HEK293 (cell line): ENCODE results near the gene TUBGCP3.

Source experiments
- CTCF ChIA-PET: fragments of 350-600 bp; formaldehyde crosslinking; extraction: SDS; loops from one replicate; lab custom pipeline; 2021; ENCODE audit warnings: antibody characterized with exemption; lab: Yijun Ruan, JAX
- POLR2A ChIA-PET: fragments of 300-600 bp; formaldehyde crosslinking; extraction: SDS; loops from one replicate; lab custom pipeline; 2020; ENCODE audit warnings: antibody characterized with exemption, inconsistent platforms; lab: Yijun Ruan, JAX
- H3K27ac ChIP-seq: fragments of 200-500 bp; sonication (Bioruptor generic); 2 replicates; pipeline ENCODE4 v1.5.1; 2014; ENCODE audit warnings: low read depth, low read length, control low read depth, inconsistent platforms; ENCODE audit errors: extremely low read depth
- H3K36me3 ChIP-seq, 2 experiments: fragments of 200-500 bp in 1 of 2; sonication (Bioruptor generic) in 1 of 2; 1 replicate in 1 of 2; 2 replicates in 1 of 2; pipeline ENCODE4 v1.5.1; 2014 to 2017; ENCODE audit warnings: inconsistent platforms in 2 of 2, low read length in 2 of 2; ENCODE audit not compliant: control insufficient read depth in 2 of 2, insufficient read depth in 1 of 2
- H3K4me1 ChIP-seq: fragments of 200-500 bp; sonication (Bioruptor generic); 2 replicates; pipeline ENCODE4 v1.5.1; 2014; ENCODE audit warnings: mild to moderate bottlenecking, low read length, inconsistent platforms; ENCODE audit not compliant: control insufficient read depth, insufficient read depth
- H3K4me3 ChIP-seq: 2 replicates; pipeline ENCODE4 v1.5.1; 2011; ENCODE audit warnings: low read depth, mild to moderate bottlenecking, control low read depth, low read length, moderate library complexity
- H3K9me3 ChIP-seq: fragments of 200-500 bp; sonication (Bioruptor generic); 2 replicates; pipeline ENCODE4 v1.5.1; 2014; ENCODE audit warnings: low read depth, low read length, inconsistent platforms; ENCODE audit not compliant: control insufficient read depth, insufficient read depth
- ELK4 ChIP-seq: IDR thresholded peaks from 2 replicates; pipeline ENCODE4 v1.6.1; 2011; ENCODE audit warnings: mild to moderate bottlenecking, low read depth, low read length, borderline replicate concordance
- FEZF1 ChIP-seq: fragments of 450-650 bp; formaldehyde crosslinking; IDR thresholded peaks from 2 replicates; pipeline ENCODE4 v1.5.1; 2016; ENCODE audit warnings: missing biosample characterization, missing genetic modification characterization
- MYNN ChIP-seq: fragments of 450-650 bp; formaldehyde crosslinking; IDR thresholded peaks from 2 replicates; pipeline ENCODE4 v1.5.1; 2016; ENCODE audit warnings: missing biosample characterization, missing genetic modification characterization, borderline replicate concordance
- OSR2 ChIP-seq: fragments of 450-650 bp; formaldehyde crosslinking; IDR thresholded peaks from 2 replicates; pipeline ENCODE4 v1.5.1; 2016; ENCODE audit warnings: missing biosample characterization, missing genetic modification characterization
- PRDM2 ChIP-seq: fragments of 450-650 bp; formaldehyde crosslinking; IDR thresholded peaks from 2 replicates; pipeline ENCODE4 v1.5.1; 2016; ENCODE audit warnings: missing biosample characterization, missing genetic modification characterization, borderline replicate concordance
- TCF7L2 ChIP-seq: IDR thresholded peaks from 2 replicates; pipeline ENCODE4 v1.6.1; 2011; ENCODE audit warnings: low read depth, mild to moderate bottlenecking, inconsistent platforms, low read length, moderate library complexity, borderline replicate concordance
- WT1 ChIP-seq: fragments of 450-650 bp; formaldehyde crosslinking; IDR thresholded peaks from 2 replicates; pipeline ENCODE4 v1.5.1; 2016; ENCODE audit warnings: missing biosample characterization, missing genetic modification characterization
- ZBTB44 ChIP-seq: fragments of 450-650 bp; IDR thresholded peaks from 2 replicates; pipeline ENCODE4 v1.5.1; 2018; ENCODE audit warnings: missing biosample characterization, mild to moderate bottlenecking, missing genetic modification characterization
- ZEB2 ChIP-seq: fragments of 450-650 bp; formaldehyde crosslinking; IDR thresholded peaks from 2 replicates; pipeline ENCODE4 v1.5.1; 2016; ENCODE audit warnings: missing biosample characterization, missing genetic modification characterization
- ZFP41 ChIP-seq: fragments of 450-650 bp; formaldehyde crosslinking; IDR thresholded peaks from 2 replicates; pipeline ENCODE4 v1.5.1; 2016; ENCODE audit warnings: missing biosample characterization, missing genetic modification characterization, borderline replicate concordance
- ZIC2 ChIP-seq: fragments of 450-650 bp; formaldehyde crosslinking; IDR thresholded peaks from 2 replicates; pipeline ENCODE4 v1.5.1; 2016; ENCODE audit warnings: missing biosample characterization, missing genetic modification characterization
- ZNF10 ChIP-seq: fragments of 450-650 bp; formaldehyde crosslinking; IDR thresholded peaks from 2 replicates; pipeline ENCODE4 v1.5.1; 2017; ENCODE audit warnings: missing biosample characterization, missing genetic modification characterization
- ZNF140 ChIP-seq: fragments of 450-650 bp; formaldehyde crosslinking; IDR thresholded peaks from 2 replicates; pipeline ENCODE4 v1.5.1; 2016; ENCODE audit warnings: missing biosample characterization, missing genetic modification characterization
- ZNF184 ChIP-seq: fragments of 450-650 bp; IDR thresholded peaks from 2 replicates; pipeline ENCODE4 v1.5.1; 2018; ENCODE audit warnings: missing biosample characterization, mild to moderate bottlenecking, missing genetic modification characterization
- ZNF426 ChIP-seq: fragments of 450-650 bp; formaldehyde crosslinking; IDR thresholded peaks from 2 replicates; pipeline ENCODE4 v1.5.1; 2017; ENCODE audit warnings: missing biosample characterization, missing genetic modification characterization, mild to moderate bottlenecking, inconsistent platforms, moderate library complexity
- ZNF473 ChIP-seq: fragments of 450-650 bp; formaldehyde crosslinking; IDR thresholded peaks from 2 replicates; pipeline ENCODE4 v1.5.1; 2017; ENCODE audit warnings: missing biosample characterization, missing genetic modification characterization
- ZNF501 ChIP-seq: fragments of 450-650 bp; formaldehyde crosslinking; IDR thresholded peaks from 2 replicates; pipeline ENCODE4 v1.5.1; 2016; ENCODE audit warnings: missing biosample characterization, missing genetic modification characterization
- ZNF529 ChIP-seq: fragments of 450-650 bp; formaldehyde crosslinking; IDR thresholded peaks from 2 replicates; pipeline ENCODE4 v1.5.1; 2017; ENCODE audit warnings: missing genetic modification characterization, missing biosample characterization; ENCODE audit not compliant: insufficient replicate concordance
- ZNF600 ChIP-seq: fragments of 450-650 bp; formaldehyde crosslinking; IDR thresholded peaks from 2 replicates; pipeline ENCODE4 v1.5.1; 2016; ENCODE audit warnings: missing biosample characterization, missing genetic modification characterization
- ZNF626 ChIP-seq: fragments of 450-650 bp; sonication (Bioruptor Pico); formaldehyde crosslinking; IDR thresholded peaks from 2 replicates; pipeline ENCODE4 v1.5.1; 2018; ENCODE audit warnings: missing biosample characterization, missing genetic modification characterization, inconsistent platforms
- ZNF747 ChIP-seq: fragments of 450-650 bp; formaldehyde crosslinking; IDR thresholded peaks from 2 replicates; pipeline ENCODE4 v1.5.1; 2016; ENCODE audit warnings: missing biosample characterization, missing genetic modification characterization

Gene TUBGCP3

GRCh38 chr13:112510987-112511685 is 76.8 kb downstream of the TUBGCP3 start:
- ChIA-PET POLR2A (no interaction called here), CTCF (interaction anchor here (0.6 to 1.3 kb wide), 7 partner anchors 14 to 1037 kb away, joined by 3 to 5 read pairs (median 3); no protein-coding TSS in a partner anchor)
- Histone ChIP-seq H3K4me1 (no peaks in the 10 kb centered on the region), H3K9me3 (no peaks in the 10 kb centered on the region), H3K4me3 (no peak overlapping the region), H3K36me3 (peaks cover 0 to 32% of the 10 kb centered on the region in 2 experiments), H3K27ac (no peak overlapping the region)
- TF ChIP-seq ZNF747 (no peak), WT1 (tag by site-specific recombination) (no peak), ZNF529 (tag by site-specific recombination) (no peak), ELK4 (no peak), ZNF184 (no peak), MYNN (no peak), ZNF473 (tag by site-specific recombination) (no peak), ZFP41 (tag by site-specific recombination) (no peak), ZNF501 (tag by site-specific recombination) (no peak), ZIC2 (tag by site-specific recombination) (no peak), FEZF1 (tag by site-specific recombination) (no peak), OSR2 (tag by site-specific recombination) (no peak), ZEB2 (tag by site-specific recombination) (no peak), ZNF10 (tag by site-specific recombination) (no peak), ZNF626 (no peak), ZNF600 (tag by site-specific recombination) (no peak), ZNF426 (no peak), TCF7L2 (no peak), ZNF140 (tag by site-specific recombination) (no peak), ZBTB44 (tag by site-specific recombination) (no peak)

- CTCF ChIA-PET, result interaction anchor here (0.6 to 1.3 kb wide), 7 partner anchors 11 to 902 kb away, joined by 3 to 7 read pairs (median 3); no protein-coding TSS in a partner anchor
- POLR2A ChIA-PET, result no interaction called here
- no peak overlapping the region for H3K27ac ChIP-seq
- TF ChIP-seq PRDM2, result no peak
- TF ChIP-seq, all 188 proteins: peak for 0
- H3K4me1 ChIP-seq, result no peaks in the 10 kb centered on the region
- H3K9me3 ChIP-seq, result no peaks in the 10 kb centered on the region
- H3K4me3 ChIP-seq, result no peak overlapping the region
- peaks cover 0 to 34% of the 10 kb centered on the region in 2 experiments for H3K36me3 ChIP-seq
These were observed 77.8 kb downstream of the TUBGCP3 start for GRCh38 chr13:112510002-112510780.
